Activated CD8-positive, alpha-beta memory T cell treated with anti-CD3 and anti-CD28 coated beads, Interleukin-2, amount 50 U/mL, for 24 hours (primary cell): Measurements from ENCODE around the gene RPP25.
"Not testable (repeated sequence)": the region's sequence is repeated elsewhere in the genome, so short reads cannot be mapped to it uniquely, and the experiment has no call there.

Source experiments
- DNase-seq: peaks from one replicate; pipeline ENCODE4 v3.0.0-alpha.2; 2020; ENCODE audit errors: extremely low read depth

Gene RPP25

DNA sequence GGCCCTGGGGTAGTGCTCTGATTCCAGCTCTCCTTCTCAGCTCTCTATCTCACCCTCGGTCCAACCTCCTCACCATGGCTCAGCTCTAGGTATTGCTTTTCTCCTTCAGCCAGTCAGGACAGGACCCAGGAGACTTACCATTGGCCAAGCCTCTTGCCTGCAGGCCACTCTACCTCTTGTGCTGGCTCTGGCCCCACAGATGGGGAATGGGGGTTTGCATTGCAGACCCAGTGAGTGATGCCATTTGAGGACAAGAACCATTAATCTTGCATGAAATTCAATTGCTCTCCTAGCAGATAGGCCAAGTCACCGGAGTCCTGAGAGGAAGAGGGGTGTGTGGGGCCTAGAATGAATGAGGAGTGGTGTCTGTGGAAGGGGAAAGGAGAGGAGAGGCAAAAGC lies 6.1 kb upstream of the RPP25 start:
- no peak for DNase-seq

DNA sequence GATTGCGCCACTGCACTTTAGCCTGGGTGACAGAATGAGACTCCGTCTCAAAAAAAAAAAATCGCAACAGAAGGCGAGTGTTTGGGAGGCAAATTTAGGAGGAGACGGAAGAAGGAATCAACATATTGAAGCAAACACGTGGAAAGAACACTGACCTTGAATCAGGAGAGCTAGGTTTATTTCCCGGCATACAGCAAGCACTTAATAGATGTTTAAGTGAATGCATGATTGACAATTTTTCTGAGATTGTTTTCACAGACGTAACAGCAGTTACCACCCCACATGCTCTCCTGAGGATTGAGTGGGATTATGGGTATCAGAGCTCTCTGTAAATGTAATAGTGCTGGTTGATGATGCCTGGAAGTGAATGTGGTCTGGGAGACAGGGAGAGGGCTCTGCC lies 5.6 kb upstream of the RPP25 start:
- DNase-seq: no peak

DNA sequence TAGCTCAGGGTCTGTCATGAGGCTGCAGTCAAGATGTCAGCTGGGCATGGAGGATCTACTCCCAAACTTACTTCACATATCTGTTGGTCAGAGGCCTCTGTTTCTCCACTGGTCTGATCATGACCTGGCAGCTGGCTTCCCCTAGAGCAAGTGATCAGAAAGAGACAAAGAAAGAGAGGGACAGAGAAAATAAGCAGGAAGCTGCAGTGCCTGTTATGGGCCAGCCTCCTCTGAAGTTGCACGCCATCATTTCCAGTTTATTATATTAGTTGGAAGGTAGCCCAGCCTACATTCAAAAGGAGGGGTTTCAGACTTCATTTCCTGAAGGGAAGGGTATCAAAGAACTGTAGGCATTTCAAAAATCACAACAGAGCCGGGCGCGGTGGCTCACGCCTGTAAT lies 5.0 kb upstream of the RPP25 start:
- no peak for DNase-seq

- no peak for DNase-seq
Observed at GRCh38 chr15:74960995-74961588, 4.5 kb upstream of the RPP25 start.

- no peak for DNase-seq
Observed at GRCh38 chr15:74960286-74960685, 3.7 kb upstream of the RPP25 start.

- no peak for DNase-seq
Observed at GRCh38 chr15:74959586-74959939, 3.0 kb upstream of the RPP25 start.

- no peak for DNase-seq
Observed at GRCh38 chr15:74958908-74959585, 2.5 kb upstream of the RPP25 start.

- no peak for DNase-seq
Observed at GRCh38 chr15:74958320-74958907, 1.8 kb upstream of the RPP25 start.

GRCh38 chr15:74957476-74958035 lies 984 bp upstream of the RPP25 start:
- no peak for DNase-seq

DNA sequence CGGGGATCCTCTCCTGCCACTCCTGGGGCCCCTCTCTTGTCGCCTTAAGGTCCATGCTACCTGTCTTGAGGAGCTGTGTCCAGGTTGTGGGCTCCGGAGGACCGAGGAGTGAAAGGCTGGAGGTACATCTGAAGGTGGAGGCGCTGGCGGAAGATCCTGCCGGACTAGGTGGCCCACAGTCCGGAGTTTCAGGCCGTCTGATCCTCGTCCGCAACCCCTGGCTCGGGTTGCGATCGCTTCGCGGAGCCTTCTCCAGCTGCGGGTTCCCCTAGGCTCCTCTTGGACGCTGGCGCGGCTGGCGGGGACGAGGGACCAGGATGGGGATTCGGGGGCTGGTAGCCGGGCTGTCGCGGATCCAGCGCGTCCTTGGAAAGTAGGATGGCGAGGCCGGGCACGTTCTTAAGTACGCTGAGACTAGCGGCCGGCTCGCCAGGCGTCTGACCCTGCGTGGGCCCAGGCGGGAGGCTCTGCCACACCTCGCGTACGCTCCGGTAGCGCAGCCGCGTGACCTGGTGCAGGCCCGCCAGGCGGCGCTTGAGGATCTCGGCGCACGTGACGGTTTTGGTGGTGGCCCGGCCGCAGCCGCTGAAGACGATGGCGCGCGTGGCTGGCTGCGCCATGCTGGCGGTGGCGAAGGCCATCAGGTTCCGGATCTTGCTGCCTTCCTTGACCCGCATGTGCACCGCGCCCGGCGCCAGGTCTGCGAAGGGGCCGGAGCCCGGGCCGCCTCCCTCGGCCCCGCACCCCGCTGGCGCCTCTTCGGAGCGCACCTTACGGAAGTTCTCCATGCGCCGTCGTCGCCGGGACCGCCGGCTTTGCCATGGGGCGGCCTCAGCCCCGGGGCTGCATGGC lies 550 bp downstream of the RPP25 start:
- no peak for DNase-seq

GRCh38 chr15:74955017-74955416 lies 1.6 kb downstream of the RPP25 start:
- DNase-seq: no peak

- DNase-seq: no peak
Observed at GRCh38 chr15:74954515-74954914, 2.1 kb downstream of the RPP25 start.

DNA sequence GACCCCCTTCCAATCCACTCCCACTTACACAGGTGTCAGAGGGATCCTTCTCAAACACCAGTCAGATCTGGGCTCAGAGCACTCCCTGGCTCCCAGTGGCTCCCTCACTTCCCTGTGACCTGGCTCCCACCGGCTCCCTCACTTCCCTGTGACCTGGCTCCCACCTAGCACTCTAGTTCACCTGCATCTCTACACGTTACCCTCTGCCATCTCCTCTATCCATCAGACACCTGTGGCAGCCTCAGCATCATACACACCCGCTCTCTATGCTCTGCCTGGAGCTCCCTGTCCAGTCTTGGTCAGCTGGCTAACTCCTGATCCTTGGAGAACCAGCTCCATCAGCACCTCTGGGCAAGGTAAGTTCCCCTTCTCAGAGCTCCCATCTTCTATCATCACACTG lies 5.6 kb downstream of the RPP25 start:
- no peak for DNase-seq

GRCh38 chr15:74950078-74950908 lies 6.3 kb downstream of the RPP25 start:
- DNase-seq: peak; percentile 52

DNA sequence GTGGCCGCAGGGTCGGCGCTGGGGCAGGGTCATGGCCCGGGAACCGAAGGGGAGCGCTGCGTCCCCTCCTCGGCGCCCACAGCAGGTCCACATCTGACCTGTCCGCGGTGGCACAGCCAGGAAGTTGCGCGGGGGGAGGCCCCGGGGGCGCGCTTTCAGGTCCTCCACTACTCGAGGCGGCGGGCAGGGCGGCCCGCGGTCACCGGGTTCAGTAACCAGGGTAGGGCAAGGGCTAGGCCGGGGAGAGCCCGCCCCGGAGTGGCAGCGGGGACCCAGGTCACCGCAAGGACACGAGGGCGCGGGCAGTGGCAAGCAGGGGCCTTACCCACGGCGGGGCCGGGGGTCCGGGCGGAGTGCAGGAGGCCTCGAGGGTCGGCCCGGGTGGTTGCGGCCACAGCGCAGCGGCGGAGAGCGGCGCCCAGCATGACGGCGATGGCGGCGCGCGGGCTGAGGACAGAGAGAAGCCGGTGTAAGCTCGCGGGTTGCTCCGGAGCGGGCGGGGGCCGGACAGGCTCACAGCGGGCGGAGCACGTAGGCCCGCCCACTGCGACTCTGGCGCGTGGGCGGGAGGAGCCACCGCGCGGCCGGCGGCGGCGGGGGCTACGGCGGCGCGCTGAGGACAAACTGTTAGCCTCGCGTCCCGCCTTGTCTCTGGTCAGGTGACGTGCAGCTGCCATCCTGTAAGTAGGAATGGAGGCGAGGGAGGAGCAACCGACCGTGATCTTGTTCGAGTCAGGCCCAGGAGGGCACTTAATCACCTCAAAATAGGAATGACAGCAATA lies 18.8 kb downstream of the RPP25 start, which contains the start of gene COX5A:
Gene COX5A (minus strand): TSS at position 484 of the 782 bp plus-strand sequence. CDS start 59 bp downstream, at position 425.
- DNase-seq: peak; percentile 77

DNA sequence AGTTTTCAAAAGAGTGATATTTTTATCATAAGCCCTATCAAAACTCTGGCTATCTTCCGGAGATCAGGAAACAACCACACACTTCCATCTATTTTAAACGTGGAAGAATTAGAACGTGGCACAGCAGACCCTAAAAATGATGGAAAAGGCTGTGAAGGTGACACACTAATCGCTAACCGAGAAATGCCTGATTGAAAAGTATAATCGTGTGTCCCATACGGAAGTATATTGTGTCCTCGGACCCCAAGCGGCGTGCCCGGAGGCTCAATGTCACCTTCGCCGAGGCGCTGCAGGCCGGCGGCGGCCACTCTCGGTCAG lies 19.3 kb downstream of the RPP25 start:
- DNase-seq: no peak

DNA sequence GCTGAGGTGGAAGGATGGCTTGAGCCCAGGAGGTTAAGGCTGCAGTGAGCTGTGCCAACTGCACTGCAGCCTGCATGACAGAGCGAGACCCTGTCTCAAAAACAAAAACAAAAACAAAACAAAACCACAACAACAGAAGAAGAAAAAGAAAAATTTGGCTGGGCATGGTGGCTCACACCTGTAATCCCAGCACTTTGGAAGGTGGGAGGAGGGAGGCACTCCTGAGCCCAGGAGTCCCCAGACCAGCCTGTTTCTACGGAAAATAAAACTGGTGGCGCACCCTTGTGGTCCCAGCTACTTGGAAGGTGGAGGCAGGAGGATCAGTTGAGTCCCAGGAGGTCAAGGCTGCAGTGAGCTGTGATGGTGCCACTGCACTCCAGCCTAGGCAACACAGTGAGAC lies 21.4 kb downstream of the RPP25 start:
- not testable (repeated sequence) for DNase-seq

DNA sequence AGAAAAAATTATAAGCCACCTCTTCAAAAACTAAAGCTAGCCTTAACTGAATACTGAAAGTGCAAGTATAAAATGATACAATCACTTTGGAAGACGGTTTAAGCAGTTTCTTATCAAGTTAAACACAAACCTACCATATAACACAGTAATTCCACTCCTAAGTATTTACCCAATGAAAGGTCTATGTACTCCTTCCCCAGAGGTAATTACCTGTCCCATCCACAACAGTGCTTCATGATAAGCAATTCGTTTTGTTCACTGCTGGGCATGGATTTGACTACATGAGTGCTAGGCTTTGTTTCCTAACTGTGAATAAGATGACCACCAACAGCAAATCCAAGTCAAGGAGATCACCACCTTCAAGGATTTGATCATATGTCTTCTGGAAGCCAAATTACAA lies 23.0 kb downstream of the RPP25 start:
- no peak for DNase-seq

DNA sequence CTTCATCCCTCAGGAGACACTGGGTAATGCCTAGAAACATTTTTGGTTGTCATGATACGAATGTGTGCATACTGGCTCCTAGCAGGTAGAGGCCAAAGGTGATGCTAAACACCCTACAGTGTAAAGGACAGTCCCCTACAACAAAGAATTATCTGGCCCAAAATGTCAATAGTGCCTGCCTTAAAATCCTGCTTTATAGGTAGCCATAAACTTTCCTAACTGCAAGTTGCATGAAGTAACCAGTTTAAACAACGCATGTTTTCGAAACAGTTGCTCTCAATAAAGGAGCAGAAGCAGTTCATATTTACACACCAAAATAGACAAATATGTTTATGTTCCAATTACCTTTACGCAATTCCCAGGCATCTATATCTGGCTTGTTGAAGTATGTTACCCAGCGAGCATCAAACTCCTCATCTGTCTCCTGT lies 27.8 kb downstream of the RPP25 start:
- DNase-seq: no peak

- no peak for DNase-seq
Observed at GRCh38 chr15:74924525-74924924, 32.0 kb downstream of the RPP25 start.

GRCh38 chr15:74920456-74920855 lies 36.1 kb downstream of the RPP25 start:
- no peak for DNase-seq
